Right atrium auricular region (tissue), 2 donors: ENCODE results near the gene STOX1. TPM values are rescaled to one million over a fixed set of nuclear protein-coding genes. Genes with fewer than 3 reads are reported as not detected.

Experiments used
- DNase-seq: peaks from one replicate; pipeline ENCODE4 v3.0.0-alpha.2; 2019; ENCODE audit warnings: low spot score
- H3K27ac ChIP-seq, 2 donors: fragments of 200-600 bp; sonication (generic); 1 replicate in 1 of 2; 2 replicates in 1 of 2; pipeline ENCODE4 v1.5.1; 2016 to 2019
- H3K27me3 ChIP-seq, 2 donors: fragments of 200-600 bp; sonication (generic); one replicate each; pipeline versions ENCODE4 v1.5.1 to v1.6.0; 2017 to 2019
- H3K36me3 ChIP-seq: fragments of 200-600 bp; sonication (generic); one replicate; pipeline ENCODE4 v1.5.1; 2016
- H3K4me1 ChIP-seq, 2 donors: fragments of 200-600 bp; sonication (generic); one replicate each; pipeline versions ENCODE4 v1.5.1 to v1.6.0; 2017 to 2019
- H3K4me3 ChIP-seq, 2 donors: fragments of 200-600 bp; sonication (generic); 1 replicate in 1 of 2; 2 replicates in 1 of 2; pipeline ENCODE4 v1.5.1; 2017 to 2019; ENCODE audit warnings: mild to moderate bottlenecking in 1 of 2, moderate library complexity in 1 of 2
- H3K9me3 ChIP-seq, 2 donors: fragments of 200-600 bp; sonication (generic); one replicate each; pipeline ENCODE4 v1.5.1; 2019
- total RNA-seq, 2 donors: library from RNA; depleted of rRNA; stranded (reverse); fragments of >200 nt; gene quantifications; one replicate each; pipeline ENCODE4 v1.1.0, GENCODE V29; 2016
- TF ChIP-seq, protein P1 (sequence below), 2 donors: fragments of 200-600 bp; sonication (generic); IDR thresholded peaks; one replicate each; pipeline ENCODE4 v1.5.1; 2019; ENCODE audit warnings: antibody characterized with exemption in 2 of 2

Gene STOX1
- total RNA-seq, 2 donors from 2014 or later: 0.26 to 0.47 TPM

DNA sequence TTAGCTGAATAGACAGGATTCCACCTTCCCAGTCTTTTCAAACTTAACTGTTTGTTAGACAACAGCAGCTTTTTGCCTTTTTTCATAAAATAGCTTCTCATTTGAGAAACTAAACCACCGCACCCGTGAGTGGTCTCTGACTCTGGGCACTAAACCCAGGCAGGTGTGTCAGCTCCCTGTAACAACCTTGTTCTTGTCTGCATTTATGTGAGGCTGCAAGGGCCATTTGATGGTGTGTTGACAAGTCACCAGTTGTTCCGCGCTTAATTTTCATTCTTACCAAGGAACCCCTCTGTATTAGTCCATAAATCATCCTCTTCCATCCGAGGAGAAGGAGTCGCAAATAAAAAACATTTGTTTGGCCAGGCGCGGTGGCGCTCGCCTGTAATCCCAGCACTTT, 1.5 kb downstream of the STOX1 start:
- TF ChIP-seq, protein P1, sequence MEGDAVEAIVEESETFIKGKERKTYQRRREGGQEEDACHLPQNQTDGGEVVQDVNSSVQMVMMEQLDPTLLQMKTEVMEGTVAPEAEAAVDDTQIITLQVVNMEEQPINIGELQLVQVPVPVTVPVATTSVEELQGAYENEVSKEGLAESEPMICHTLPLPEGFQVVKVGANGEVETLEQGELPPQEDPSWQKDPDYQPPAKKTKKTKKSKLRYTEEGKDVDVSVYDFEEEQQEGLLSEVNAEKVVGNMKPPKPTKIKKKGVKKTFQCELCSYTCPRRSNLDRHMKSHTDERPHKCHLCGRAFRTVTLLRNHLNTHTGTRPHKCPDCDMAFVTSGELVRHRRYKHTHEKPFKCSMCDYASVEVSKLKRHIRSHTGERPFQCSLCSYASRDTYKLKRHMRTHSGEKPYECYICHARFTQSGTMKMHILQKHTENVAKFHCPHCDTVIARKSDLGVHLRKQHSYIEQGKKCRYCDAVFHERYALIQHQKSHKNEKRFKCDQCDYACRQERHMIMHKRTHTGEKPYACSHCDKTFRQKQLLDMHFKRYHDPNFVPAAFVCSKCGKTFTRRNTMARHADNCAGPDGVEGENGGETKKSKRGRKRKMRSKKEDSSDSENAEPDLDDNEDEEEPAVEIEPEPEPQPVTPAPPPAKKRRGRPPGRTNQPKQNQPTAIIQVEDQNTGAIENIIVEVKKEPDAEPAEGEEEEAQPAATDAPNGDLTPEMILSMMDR (IDR thresholded peaks at IDR 0.05): no peak
- Histone ChIP-seq H3K36me3 (no peaks in the 10 kb centered on the region), H3K9me3 (no peaks in the 10 kb centered on the region), H3K27me3 (no peaks in the 10 kb centered on the region), H3K4me1 (peaks cover 0 to 7% of the 10 kb centered on the region in 2 donors), H3K27ac (no peak overlapping the region), H3K4me3 (no peak overlapping the region)
- DNase-seq: no peak

DNA sequence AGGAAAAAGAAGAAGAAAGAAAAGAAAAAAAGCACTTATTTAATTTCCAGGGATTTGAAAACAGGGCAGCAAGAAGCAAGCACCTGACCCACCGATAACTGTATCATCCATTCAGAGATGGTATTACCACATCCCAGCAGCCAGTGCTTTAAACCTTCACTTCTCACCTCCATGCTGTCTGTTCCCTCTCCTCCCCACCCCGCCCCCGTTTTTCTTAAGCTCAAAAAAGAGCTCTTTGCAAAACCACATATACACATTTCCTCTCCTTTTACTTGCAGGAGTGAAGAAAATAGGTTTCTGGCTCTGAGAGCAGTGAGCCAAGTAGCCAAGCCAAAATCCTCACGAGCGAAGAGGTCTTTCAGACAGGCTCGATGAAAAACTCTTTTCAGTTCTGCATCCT, 2.2 kb downstream of the STOX1 start:
- Histone ChIP-seq H3K4me1 (peaks cover 0 to 7% of the 10 kb centered on the region in 2 donors), H3K27ac (no peak overlapping the region), H3K36me3 (no peaks in the 10 kb centered on the region), H3K27me3 (no peaks in the 10 kb centered on the region), H3K9me3 (no peaks in the 10 kb centered on the region), H3K4me3 (no peak overlapping the region)
- no peak for DNase-seq
- TF ChIP-seq, protein P1 (IDR thresholded peaks at IDR 0.05): no peak

DNA sequence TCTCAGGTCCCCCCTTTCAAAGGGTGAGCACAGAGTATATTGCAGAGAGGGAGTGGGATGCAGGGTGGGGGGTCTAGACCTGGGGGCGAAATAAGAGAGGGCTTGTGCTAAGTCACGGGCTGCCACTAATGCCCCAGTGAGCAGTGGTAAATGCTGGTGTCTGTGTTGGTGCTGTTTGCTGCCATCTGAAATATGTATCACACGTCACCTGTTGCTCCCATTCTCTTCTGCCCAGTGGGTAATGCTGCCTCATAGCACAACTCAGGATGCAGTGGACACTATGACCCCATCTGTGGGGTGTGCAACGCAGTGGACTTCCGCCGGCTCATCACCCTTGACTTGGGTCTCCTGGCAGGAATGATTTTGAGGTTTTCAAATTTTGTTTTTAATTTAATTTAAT, 2.6 kb downstream of the STOX1 start:
- DNase-seq: no peak
- H3K27me3 ChIP-seq: no peaks in the 10 kb centered on the region
- no peak overlapping the region for H3K4me3 ChIP-seq
- no peaks in the 10 kb centered on the region for H3K9me3 ChIP-seq
- TF ChIP-seq, protein P1 (IDR thresholded peaks at IDR 0.05): no peak
- peaks cover 0 to 7% of the 10 kb centered on the region in 2 donors for H3K4me1 ChIP-seq
- H3K27ac ChIP-seq: no peak overlapping the region
- no peaks in the 10 kb centered on the region for H3K36me3 ChIP-seq

DNA sequence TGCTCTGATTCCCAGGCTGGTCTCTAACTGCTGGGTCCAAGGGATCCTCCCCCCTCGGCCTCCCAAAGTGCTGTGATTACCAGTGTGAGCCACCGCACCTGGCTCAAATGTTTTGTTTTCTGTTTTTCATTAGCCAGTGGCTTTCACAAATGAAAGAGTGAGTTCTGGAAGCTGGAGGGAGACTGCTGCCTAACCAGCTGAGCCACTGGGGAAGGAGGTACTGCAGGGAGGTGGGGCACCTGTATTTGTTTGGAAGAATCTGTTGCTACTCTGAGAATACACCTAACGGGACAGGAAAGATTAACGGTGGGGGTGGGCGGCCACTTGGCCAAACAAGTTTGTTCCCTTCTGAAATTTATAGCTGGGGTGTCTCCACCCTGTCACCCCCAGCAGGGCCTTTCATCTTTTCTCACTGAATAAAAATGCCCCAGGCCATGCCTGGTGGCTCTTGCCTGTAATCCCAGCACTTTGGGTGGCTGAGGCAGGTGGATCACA, 4.7 kb downstream of the STOX1 start:
- no peaks in the 10 kb centered on the region for H3K9me3 ChIP-seq
- no peak for DNase-seq
- no peak overlapping the region for H3K4me3 ChIP-seq
- H3K4me1 ChIP-seq: peaks cover 0 to 2% of the 10 kb centered on the region in 2 donors
- no peaks in the 10 kb centered on the region for H3K36me3 ChIP-seq
- TF ChIP-seq, protein P1 (IDR thresholded peaks at IDR 0.05): no peak
- no peaks in the 10 kb centered on the region for H3K27me3 ChIP-seq
- H3K27ac ChIP-seq: no peak overlapping the region

DNA sequence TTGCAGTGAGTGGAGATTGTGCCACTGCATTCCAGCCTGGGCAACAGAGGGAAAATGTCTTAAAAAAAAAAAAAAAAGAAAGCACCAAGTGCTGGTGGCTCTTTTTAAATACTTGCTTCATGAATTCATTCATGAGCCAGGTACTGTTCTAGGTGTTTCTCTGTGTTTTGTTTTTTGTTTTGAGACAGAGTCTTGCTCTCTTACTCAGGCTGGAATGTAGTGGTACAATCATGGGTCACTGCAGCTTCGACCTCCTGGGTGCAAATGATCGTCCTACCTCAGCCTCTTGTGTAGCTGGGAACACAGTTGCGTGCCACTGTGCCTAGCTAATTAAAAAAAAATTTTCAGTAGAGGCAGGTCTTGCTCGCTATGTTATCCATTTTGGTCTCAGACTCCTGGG, 5.3 kb downstream of the STOX1 start:
- H3K4me3 ChIP-seq: no peak overlapping the region

More for the DNA sequence above, 5.3 kb downstream of the STOX1 start:
- TF ChIP-seq, protein P1 (IDR thresholded peaks at IDR 0.05): no peak
- Histone ChIP-seq H3K27ac (no peak overlapping the region), H3K9me3 (no peaks in the 10 kb centered on the region), H3K27me3 (no peaks in the 10 kb centered on the region), H3K4me1 (no peaks in the 10 kb centered on the region), H3K36me3 (no peaks in the 10 kb centered on the region)
- DNase-seq: no peak
